NCI-H1092 (cell line): ENCODE measurements around the gene MMP23B.
"Not testable (repeated sequence)": the region's sequence is repeated elsewhere in the genome, so short reads cannot be mapped to it uniquely, and the experiment has no call there.

Experiments used
- DNase-seq: peaks from one replicate; lab custom pipeline; 2025; lab: John Stamatoyannopoulos, UW

Gene MMP23B

GRCh38 chr1:1631782-1632420, at the start of gene MMP23B:
MMP23B (plus strand) TSS chr1:1632173; CDS start chr1:1632219, 46 bp downstream.
- no peak for DNase-seq

- no peak for DNase-seq
Observed at GRCh38 chr1:1582585-1583346, 49.2 kb upstream of the MMP23B start.

GRCh38 chr1:1583347-1584010, 48.5 kb upstream of the MMP23B start:
- DNase-seq: no peak

GRCh38 chr1:1591452-1591851, 40.5 kb upstream of the MMP23B start:
- no peak for DNase-seq

- DNase-seq: no peak
Observed at GRCh38 chr1:1593834-1594601, 38.0 kb upstream of the MMP23B start.

- no peak for DNase-seq
Observed at GRCh38 chr1:1594602-1595260, 37.2 kb upstream of the MMP23B start.

- not testable (repeated sequence) for DNase-seq
Observed at GRCh38 chr1:1595341-1595740, 36.6 kb upstream of the MMP23B start.

- no peak for DNase-seq
Observed at GRCh38 chr1:1596493-1597274, 35.3 kb upstream of the MMP23B start.

GRCh38 chr1:1597275-1597930, 34.6 kb upstream of the MMP23B start:
- DNase-seq: no peak

- DNase-seq: no peak
Observed at GRCh38 chr1:1598051-1598719, 33.8 kb upstream of the MMP23B start.

GRCh38 chr1:1598720-1599029, 33.3 kb upstream of the MMP23B start:
- no peak for DNase-seq

- no peak for DNase-seq
Observed at GRCh38 chr1:1599030-1599934, 32.7 kb upstream of the MMP23B start.

GRCh38 chr1:1599935-1600860, 31.8 kb upstream of the MMP23B start, which contains the start of gene FNDC10:
FNDC10 (minus strand) TSS chr1:1600135; CDS start chr1:1600015, 120 bp downstream.
- no peak for DNase-seq

GRCh38 chr1:1600861-1601563, 31.0 kb upstream of the MMP23B start:
- no peak for DNase-seq

GRCh38 chr1:1601564-1602303, 30.2 kb upstream of the MMP23B start:
- no peak for DNase-seq

GRCh38 chr1:1602304-1602967, 29.5 kb upstream of the MMP23B start:
- DNase-seq: no peak
